ENCODE measurements around the gene GPC6. TPM values are rescaled to one million over a fixed set of nuclear protein-coding genes. Genes with fewer than 3 reads are reported as not detected.
A peak's percentile ranks its signal among the peaks of the same experiment; 100 is the strongest.

Gene GPC6
- polyA plus RNA-seq, 1 donor from 2014 or later = 9.0 TPM

- no peak overlapping the region for H3K4me2 ChIP-seq (ENCODE audit: low read length)
- no peak overlapping the region for H2AFZ ChIP-seq (ENCODE audit: low read depth, low read length)
- peak overlapping the region; percentile 31 for H3K9ac ChIP-seq (ENCODE audit: low read length)
- H3K79me2 ChIP-seq (replicated peaks; ENCODE audit: insufficient read depth, low read length) = no peaks in the 10 kb centered on the region
- peak overlapping the region; percentile 46 for H3K27ac ChIP-seq (ENCODE audit: low read length)
- H3K4me3 ChIP-seq (ENCODE audit: low read length) = peak overlapping the region; percentile 30
- no peaks in the 10 kb centered on the region for H3K9me2 ChIP-seq (ENCODE audit: insufficient read depth, low read length)
- no peaks in the 10 kb centered on the region for H4K20me1 ChIP-seq (ENCODE audit: insufficient read depth)
- H3K9me3 ChIP-seq (ENCODE audit: low read length) = no peaks in the 10 kb centered on the region
- no peaks in the 10 kb centered on the region for H3K36me3 ChIP-seq (ENCODE audit: insufficient read depth, low read length)
- TF ChIP-seq SMC3 (conservative IDR thresholded peaks at IDR 0.05; ENCODE audit: poor library complexity) (no peak), RAD21 (conservative IDR thresholded peaks at IDR 0.05) (no peak), TAF1 (IDR thresholded peaks at IDR 0.05; ENCODE audit: low read depth) (no peak), EP300 (conservative IDR thresholded peaks at IDR 0.05; ENCODE audit: poor library complexity, severe bottlenecking) (no peak), CTCF (IDR thresholded peaks at IDR 0.05; ENCODE audit: poor library complexity, severe bottlenecking) (no peak), MXI1 (conservative IDR thresholded peaks at IDR 0.05; ENCODE audit: poor library complexity, severe bottlenecking) (no peak), EZH2 (IDR thresholded peaks at IDR 0.05; ENCODE audit: borderline replicate concordance, insufficient read depth, low read length, poor library complexity, severe bottlenecking) (no peak), POLR2AphosphoS5 (IDR thresholded peaks at IDR 0.05) (no peak), REST (IDR thresholded peaks at IDR 0.05; ENCODE audit: borderline replicate concordance) (no peak)
- no peaks in the 10 kb centered on the region for H3F3A ChIP-seq (ENCODE audit: insufficient read depth, low read length, poor library complexity, severe bottlenecking)
- H3K27me3 ChIP-seq (ENCODE audit: insufficient read depth, low read depth, low read length) = no peaks in the 10 kb centered on the region
These were observed 1189.1 kb downstream of the GPC6 start for GRCh38 chr13:94415500-94416237.

GRCh38 chr13:94416454-94417080 lies 1190.0 kb downstream of the GPC6 start:
- no peak overlapping the region for H3K27ac ChIP-seq (ENCODE audit: low read length)
- no peak overlapping the region for H3K9ac ChIP-seq (ENCODE audit: low read length)
- H3K4me2 ChIP-seq (ENCODE audit: low read length) = no peak overlapping the region
- no peaks in the 10 kb centered on the region for H3K9me2 ChIP-seq (ENCODE audit: insufficient read depth, low read length)
- no peaks in the 10 kb centered on the region for H3K79me2 ChIP-seq (replicated peaks; ENCODE audit: insufficient read depth, low read length)
- H4K20me1 ChIP-seq (ENCODE audit: insufficient read depth) = no peaks in the 10 kb centered on the region
- TF ChIP-seq EZH2 (IDR thresholded peaks at IDR 0.05; ENCODE audit: borderline replicate concordance, insufficient read depth, low read length, poor library complexity, severe bottlenecking) (no peak), SMC3 (conservative IDR thresholded peaks at IDR 0.05; ENCODE audit: poor library complexity) (peak; percentile 56), REST (IDR thresholded peaks at IDR 0.05; ENCODE audit: borderline replicate concordance) (no peak), POLR2AphosphoS5 (IDR thresholded peaks at IDR 0.05) (no peak), RAD21 (conservative IDR thresholded peaks at IDR 0.05) (peak; percentile 66), EP300 (conservative IDR thresholded peaks at IDR 0.05; ENCODE audit: poor library complexity, severe bottlenecking) (no peak), MXI1 (conservative IDR thresholded peaks at IDR 0.05; ENCODE audit: poor library complexity, severe bottlenecking) (no peak), TAF1 (IDR thresholded peaks at IDR 0.05; ENCODE audit: low read depth) (no peak), CTCF (IDR thresholded peaks at IDR 0.05; ENCODE audit: poor library complexity, severe bottlenecking) (peak; percentile 71)
- no peak overlapping the region for H2AFZ ChIP-seq (ENCODE audit: low read depth, low read length)
- H3K9me3 ChIP-seq (ENCODE audit: low read length) = peaks cover 5% of the 10 kb centered on the region
- H3F3A ChIP-seq (ENCODE audit: insufficient read depth, low read length, poor library complexity, severe bottlenecking) = no peaks in the 10 kb centered on the region
- H3K36me3 ChIP-seq (ENCODE audit: insufficient read depth, low read length) = no peaks in the 10 kb centered on the region
- no peaks in the 10 kb centered on the region for H3K27me3 ChIP-seq (ENCODE audit: insufficient read depth, low read depth, low read length)
- H3K4me3 ChIP-seq (ENCODE audit: low read length) = no peak overlapping the region

All from neural cell (in vitro differentiated cells).